Glutamatergic neuron (in vitro differentiated cells): ENCODE data around the gene RNF182. TPM values are rescaled to one million over a fixed set of nuclear protein-coding genes. Genes with fewer than 3 reads are reported as not detected.
"Not testable (repeated sequence)": the region's sequence is repeated elsewhere in the genome, so short reads cannot be mapped to it uniquely, and the experiment has no call there.

ENCODE experiments used
- DNase-seq: peaks from one replicate; pipeline ENCODE4 v3.0.0; 2022
- H3K27ac Mint-ChIP-seq: one replicate; pipeline ENCODE4 v1.8.0; 2020; ENCODE audit warnings: mild to moderate bottlenecking, mixed read lengths, inconsistent platforms; ENCODE audit not compliant: unreplicated experiment
- H3K27me3 Mint-ChIP-seq: one replicate; pipeline ENCODE4 v1.8.0; 2020; ENCODE audit warnings: mild to moderate bottlenecking, moderate library complexity, mixed read lengths, inconsistent platforms; ENCODE audit not compliant: unreplicated experiment
- H3K36me3 Mint-ChIP-seq: one replicate; pipeline ENCODE4 v1.8.0; 2020; ENCODE audit warnings: mild to moderate bottlenecking, mixed read lengths, inconsistent platforms; ENCODE audit not compliant: unreplicated experiment
- H3K4me1 Mint-ChIP-seq: one replicate; pipeline ENCODE4 v1.8.0; 2020; ENCODE audit warnings: mild to moderate bottlenecking, low read depth, mixed read lengths, inconsistent platforms; ENCODE audit not compliant: unreplicated experiment
- H3K4me3 Mint-ChIP-seq: one replicate; pipeline ENCODE4 v1.8.0; 2020; ENCODE audit warnings: mild to moderate bottlenecking, mixed read lengths, inconsistent platforms; ENCODE audit not compliant: unreplicated experiment
- H3K9me3 Mint-ChIP-seq: one replicate; pipeline ENCODE4 v1.8.0; 2020; ENCODE audit warnings: mild to moderate bottlenecking, moderate library complexity, mixed read lengths, inconsistent platforms; ENCODE audit not compliant: unreplicated experiment
- CTCF ChIP-seq: fragments of 200-600 bp; sonication (generic); IDR thresholded peaks from one replicate; pipeline ENCODE4 v1.5.0; 2021; ENCODE audit not compliant: partially characterized antibody, unreplicated experiment
- total RNA-seq: library from RNA; stranded (reverse); fragmentation: NEBNext Ultra II Directional; extraction: Animal tissue kit (Norgen Biotek cat#: 25700); gene quantifications from one replicate; pipeline ENCODE4 v1.2.1, GENCODE V29; 2021; ENCODE audit not compliant: unreplicated experiment

Gene RNF182
- total RNA-seq, 1 donor from 2014 or later, result 1.8 TPM

- Mint-ChIP-seq H3K9me3 (no peaks in the 10 kb centered on the region), H3K27ac (no peak overlapping the region)
These were observed 28.4 kb downstream of the RNF182 start for GRCh38 chr6:13953061-13953705.

GRCh38 chr6:13965582-13966127, 40.9 kb downstream of the RNF182 start:
- H3K27ac Mint-ChIP-seq, result no peak overlapping the region
- H3K9me3 Mint-ChIP-seq, result no peaks in the 10 kb centered on the region
- TF ChIP-seq CTCF, result no peak
- H3K4me3 Mint-ChIP-seq, result no peak overlapping the region
- H3K4me1 Mint-ChIP-seq, result no peaks in the 10 kb centered on the region
- H3K27me3 Mint-ChIP-seq, result no peaks in the 10 kb centered on the region
- peaks cover 16% of the 10 kb centered on the region for H3K36me3 Mint-ChIP-seq
- DNase-seq, result no peak

More at GRCh38 chr6:13953061-13953705, 28.4 kb downstream of the RNF182 start:
- DNase-seq, result no peak
- Mint-ChIP-seq H3K4me1 (no peaks in the 10 kb centered on the region), H3K27me3 (no peaks in the 10 kb centered on the region), H3K36me3 (peaks cover 20% of the 10 kb centered on the region), H3K4me3 (no peak overlapping the region)
- no peak for TF ChIP-seq CTCF

- no peaks in the 10 kb centered on the region for H3K4me1 Mint-ChIP-seq
- no peak overlapping the region for H3K27ac Mint-ChIP-seq
- no peaks in the 10 kb centered on the region for H3K27me3 Mint-ChIP-seq
- H3K4me3 Mint-ChIP-seq, result no peak overlapping the region
- H3K9me3 Mint-ChIP-seq, result peaks cover 7% of the 10 kb centered on the region
- peaks cover 13% of the 10 kb centered on the region for H3K36me3 Mint-ChIP-seq
- no peak for TF ChIP-seq CTCF
- DNase-seq, result no peak
These were observed 46.6 kb downstream of the RNF182 start for GRCh38 chr6:13971303-13971702.

GRCh38 chr6:13972602-13973001, 47.9 kb downstream of the RNF182 start:
- H3K27me3 Mint-ChIP-seq, H3K4me3 Mint-ChIP-seq, DNase-seq, H3K9me3 Mint-ChIP-seq, H3K27ac Mint-ChIP-seq, H3K4me1 Mint-ChIP-seq: not testable (repeated sequence)
- H3K36me3 Mint-ChIP-seq, result peaks cover 13% of the 10 kb centered on the region

- not testable (repeated sequence) for H3K27ac Mint-ChIP-seq, DNase-seq, H3K27me3 Mint-ChIP-seq, H3K4me3 Mint-ChIP-seq, H3K9me3 Mint-ChIP-seq, H3K4me1 Mint-ChIP-seq
- H3K36me3 Mint-ChIP-seq, result peaks cover 13% of the 10 kb centered on the region
These were observed 48.7 kb downstream of the RNF182 start for GRCh38 chr6:13973422-13973821.

GRCh38 chr6:13978102-13978640, 53.4 kb downstream of the RNF182 start:
- no peak overlapping the region for H3K4me3 Mint-ChIP-seq
- no peaks in the 10 kb centered on the region for H3K4me1 Mint-ChIP-seq
- no peak for DNase-seq
- H3K9me3 Mint-ChIP-seq, result peaks cover 4% of the 10 kb centered on the region
- H3K36me3 Mint-ChIP-seq, result peaks cover 5% of the 10 kb centered on the region
- no peak for TF ChIP-seq CTCF
- H3K27me3 Mint-ChIP-seq, result peaks cover 1% of the 10 kb centered on the region
- no peak overlapping the region for H3K27ac Mint-ChIP-seq
